Keratinocyte (primary cell): ENCODE data around the gene NPAS3. TPM values are rescaled to one million over a fixed set of nuclear protein-coding genes. Genes with fewer than 3 reads are reported as not detected.

Experiments
- DNase-seq: peaks from one replicate; pipeline ENCODE4 v3.0.0-alpha.2; 2011; ENCODE audit warnings: low read depth, missing footprints, low spot score
- FAIRE-seq: peaks from 2 replicates; lab custom pipeline; 2011; peaks lifted over from hg19 to GRCh38; lab: Jason Lieb, UNC
- H2AFZ ChIP-seq: 2 replicates; pipeline ENCODE4 v1.6.0; 2012; ENCODE audit warnings: low read length, control low read depth, inconsistent platforms; ENCODE audit not compliant: control insufficient read depth
- H3K27ac ChIP-seq: 2 replicates; pipeline ENCODE4 v1.5.1; 2011; ENCODE audit warnings: low read length; ENCODE audit not compliant: control insufficient read depth, insufficient read depth
- H3K27me3 ChIP-seq: 3 replicates; pipeline ENCODE4 v1.6.0; 2011; ENCODE audit warnings: low read length; ENCODE audit not compliant: control insufficient read depth, insufficient read depth; ENCODE audit errors: extremely low read depth
- H3K36me3 ChIP-seq, 2 experiments: 2 replicates in 1 of 2; 3 replicates in 1 of 2; pipeline ENCODE4 v1.5.1; 2011; ENCODE audit warnings: low read length in 2 of 2, mild to moderate bottlenecking in 1 of 2; ENCODE audit not compliant: control insufficient read depth in 2 of 2, insufficient read depth in 2 of 2; ENCODE audit errors: extremely low read depth in 1 of 2
- H3K4me1 ChIP-seq: 3 replicates; pipeline ENCODE4 v1.5.1; 2011; ENCODE audit warnings: low read length; ENCODE audit not compliant: control insufficient read depth, insufficient read depth; ENCODE audit errors: extremely low read depth
- H3K4me2 ChIP-seq: 3 replicates; pipeline ENCODE4 v1.6.0; 2011; ENCODE audit warnings: low read depth, low read length; ENCODE audit not compliant: control insufficient read depth, insufficient read depth; ENCODE audit errors: extremely low read depth
- H3K4me3 ChIP-seq, 3 experiments: fragments of 200-600 bp in 1 of 3; sonication (generic) in 1 of 3; 2 replicates in 2 of 3; 3 replicates in 1 of 3; pipeline ENCODE4 v1.5.1; 2011 to 2016; ENCODE audit warnings: low read length in 3 of 3, mild to moderate bottlenecking in 3 of 3, control low read depth in 2 of 3, inconsistent platforms in 1 of 3, low read depth in 1 of 3, mixed read lengths in 1 of 3, mixed run types in 1 of 3, moderate library complexity in 1 of 3; ENCODE audit not compliant: control insufficient read depth in 2 of 3, insufficient read depth in 2 of 3; ENCODE audit errors: extremely low read depth in 1 of 3
- H3K79me2 ChIP-seq: 2 replicates; pipeline ENCODE4 v1.6.0; 2012; ENCODE audit warnings: low read length; ENCODE audit not compliant: control insufficient read depth, insufficient read depth
- H3K9ac ChIP-seq: 3 replicates; pipeline ENCODE4 v1.6.0; 2011; ENCODE audit warnings: low read length; ENCODE audit not compliant: control insufficient read depth, insufficient read depth; ENCODE audit errors: extremely low read depth
- H3K9me1 ChIP-seq: 3 replicates; pipeline ENCODE4 v1.6.0; 2011; ENCODE audit warnings: low read length; ENCODE audit not compliant: control insufficient read depth, insufficient read depth; ENCODE audit errors: extremely low read depth
- H3K9me3 ChIP-seq: 2 replicates; pipeline ENCODE4 v1.5.1; 2012; ENCODE audit warnings: low read depth, low read length; ENCODE audit not compliant: control insufficient read depth
- H4K20me1 ChIP-seq: 3 replicates; pipeline ENCODE4 v1.6.0; 2011; ENCODE audit warnings: low read length; ENCODE audit not compliant: control insufficient read depth, insufficient read depth; ENCODE audit errors: extremely low read depth
- EZH2 ChIP-seq: IDR thresholded peaks from one replicate; pipeline ENCODE4 v1.6.1; 2012; ENCODE audit warnings: inconsistent platforms, mild to moderate bottlenecking, low read length, moderate library complexity
- dilution Hi-C: fragments of 300-500 bp; cut with MboI; formaldehyde crosslinking; loops from one replicate; pipeline ENCODE4 v1.7.0; 2020; ENCODE audit warnings: low sequenced_read_pairs; ENCODE audit not compliant: extremely low pct_ligation_motif_present
- polyA plus RNA-seq, 5 experiments: library from polyadenylated mRNA; depleted of rRNA in 3 of 5; stranded (reverse) in 3 of 5; stranded (forward) in 1 of 5; unstranded in 1 of 5; fragments of >200 nt; gene quantifications; 1 replicate in 1 of 5; 2 replicates in 3 of 5; 3 replicates in 1 of 5; pipeline versions ENCODE4 v1.2.1 to v1.2.3, GENCODE V29; 2011 to 2012; ENCODE audit warnings: missing spikeins in 2 of 5, low read depth in 1 of 5, low replicate concordance in 1 of 5
- TF ChIP-seq, protein P1 (sequence below), 3 experiments: IDR thresholded peaks in 1 of 3; conservative IDR thresholded peaks in 1 of 3; optimal IDR thresholded peaks in 1 of 3; 2 replicates in 2 of 3; 3 replicates in 1 of 3; pipeline versions ENCODE3 to v1.5.1; 2011; ENCODE audit warnings: low read length in 3 of 3, mild to moderate bottlenecking in 3 of 3, moderate library complexity in 2 of 3, control low read depth in 1 of 3, inconsistent platforms in 1 of 3; ENCODE audit not compliant: insufficient read depth in 2 of 3; ENCODE audit errors: extremely low read depth in 1 of 3

NPAS3 gene
- polyA plus RNA-seq, 1 donor (not counting 4 experiments of a cell fraction or from before 2014, with no cell fraction given): 0.07 TPM

DNA sequence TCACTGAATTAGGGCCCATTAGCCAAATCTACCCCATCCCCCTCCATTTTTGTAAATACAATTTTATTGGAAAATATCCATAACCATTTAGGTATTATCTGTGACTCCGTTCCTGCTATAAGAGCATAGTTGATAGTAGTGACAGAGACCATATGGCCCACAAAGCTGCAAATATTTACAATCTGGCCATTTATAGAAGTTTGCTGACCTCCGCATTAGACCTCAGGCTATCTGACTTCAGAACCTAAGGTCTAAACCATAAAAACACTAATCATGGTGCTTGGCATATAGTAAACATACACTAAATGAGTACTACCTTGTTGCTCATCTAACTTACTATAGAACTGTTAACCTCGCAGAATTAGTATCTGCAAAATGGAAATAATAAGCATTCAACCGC is 124.8 kb downstream of the NPAS3 start:
- FAIRE-seq (no peak), DNase-seq (no peak)
- no peaks in the 10 kb centered on the region for H4K20me1 ChIP-seq
- H3K27me3 ChIP-seq: no peaks in the 10 kb centered on the region
- TF ChIP-seq, protein P1, sequence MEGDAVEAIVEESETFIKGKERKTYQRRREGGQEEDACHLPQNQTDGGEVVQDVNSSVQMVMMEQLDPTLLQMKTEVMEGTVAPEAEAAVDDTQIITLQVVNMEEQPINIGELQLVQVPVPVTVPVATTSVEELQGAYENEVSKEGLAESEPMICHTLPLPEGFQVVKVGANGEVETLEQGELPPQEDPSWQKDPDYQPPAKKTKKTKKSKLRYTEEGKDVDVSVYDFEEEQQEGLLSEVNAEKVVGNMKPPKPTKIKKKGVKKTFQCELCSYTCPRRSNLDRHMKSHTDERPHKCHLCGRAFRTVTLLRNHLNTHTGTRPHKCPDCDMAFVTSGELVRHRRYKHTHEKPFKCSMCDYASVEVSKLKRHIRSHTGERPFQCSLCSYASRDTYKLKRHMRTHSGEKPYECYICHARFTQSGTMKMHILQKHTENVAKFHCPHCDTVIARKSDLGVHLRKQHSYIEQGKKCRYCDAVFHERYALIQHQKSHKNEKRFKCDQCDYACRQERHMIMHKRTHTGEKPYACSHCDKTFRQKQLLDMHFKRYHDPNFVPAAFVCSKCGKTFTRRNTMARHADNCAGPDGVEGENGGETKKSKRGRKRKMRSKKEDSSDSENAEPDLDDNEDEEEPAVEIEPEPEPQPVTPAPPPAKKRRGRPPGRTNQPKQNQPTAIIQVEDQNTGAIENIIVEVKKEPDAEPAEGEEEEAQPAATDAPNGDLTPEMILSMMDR (optimal IDR thresholded peaks at IDR 0.05 in 1 of 3, IDR thresholded peaks at IDR 0.05 in 1 of 3, conservative IDR thresholded peaks at IDR 0.05 in 1 of 3; ENCODE audit: extremely low read depth in 1 of 3, insufficient read depth in 2 of 3, low read length in 3 of 3): no peak
- no peak for TF ChIP-seq EZH2
- H3K9ac ChIP-seq: no peak overlapping the region
- no peak overlapping the region for H2AFZ ChIP-seq
- dilution Hi-C loops: no loop called here
- no peak overlapping the region for H3K4me2 ChIP-seq
- no peaks in the 10 kb centered on the region for H3K36me3 ChIP-seq
- H3K27ac ChIP-seq: no peak overlapping the region
- no peaks in the 10 kb centered on the region for H3K9me3 ChIP-seq
- H3K4me1 ChIP-seq: peaks cover 7% of the 10 kb centered on the region
- no peak overlapping the region for H3K4me3 ChIP-seq
- H3K79me2 ChIP-seq: no peaks in the 10 kb centered on the region
- no peaks in the 10 kb centered on the region for H3K9me1 ChIP-seq

DNA sequence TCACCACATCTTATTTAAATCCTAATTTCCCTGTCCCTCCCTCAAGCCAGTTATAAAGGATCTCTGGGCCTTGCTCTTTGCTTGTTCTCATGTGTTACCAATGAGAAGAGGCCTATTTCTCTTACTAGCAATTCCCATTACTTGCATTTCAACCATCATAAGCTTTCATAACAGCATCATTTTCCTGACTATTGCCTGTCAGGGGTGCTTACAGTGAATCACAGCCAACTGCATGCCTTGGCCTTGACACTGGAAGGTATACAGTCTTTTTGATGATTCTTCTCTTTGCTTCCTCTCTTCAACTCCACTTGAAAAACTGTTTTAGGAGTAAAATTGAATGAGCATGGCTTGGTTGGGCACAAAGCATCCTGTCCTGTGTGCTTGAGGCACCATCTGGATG is 127.0 kb downstream of the NPAS3 start:
- no peak overlapping the region for H3K4me3 ChIP-seq
- H3K9ac ChIP-seq: no peak overlapping the region
- no peak for DNase-seq
- dilution Hi-C loops: no loop called here
- no peak overlapping the region for H3K4me2 ChIP-seq
- H3K4me1 ChIP-seq: peaks cover 7% of the 10 kb centered on the region
- no peaks in the 10 kb centered on the region for H3K36me3 ChIP-seq
- peaks cover 3% of the 10 kb centered on the region for H3K27me3 ChIP-seq
- TF ChIP-seq, protein P1 (optimal IDR thresholded peaks at IDR 0.05 in 1 of 3, IDR thresholded peaks at IDR 0.05 in 1 of 3, conservative IDR thresholded peaks at IDR 0.05 in 1 of 3; ENCODE audit: extremely low read depth in 1 of 3, insufficient read depth in 2 of 3, low read length in 3 of 3): no peak
- TF ChIP-seq EZH2: no peak
- no peaks in the 10 kb centered on the region for H4K20me1 ChIP-seq
- no peak overlapping the region for H3K27ac ChIP-seq
- no peaks in the 10 kb centered on the region for H3K79me2 ChIP-seq
- H3K9me3 ChIP-seq: no peaks in the 10 kb centered on the region
- no peak overlapping the region for H2AFZ ChIP-seq
- no peaks in the 10 kb centered on the region for H3K9me1 ChIP-seq
- FAIRE-seq: no peak
